GM21515 (cell line): ENCODE results near the gene UGT1A7.
"Not testable (repeated sequence)": the region's sequence is repeated elsewhere in the genome, so short reads cannot be mapped to it uniquely, and the experiment has no call there.

ENCODE experiments used
- ATAC-seq: cut with Tn5 transposase; IDR thresholded peaks from one replicate; pipeline ENCODE4 v1.9.1; 2021; ENCODE audit not compliant: unreplicated experiment

Gene UGT1A7

DNA sequence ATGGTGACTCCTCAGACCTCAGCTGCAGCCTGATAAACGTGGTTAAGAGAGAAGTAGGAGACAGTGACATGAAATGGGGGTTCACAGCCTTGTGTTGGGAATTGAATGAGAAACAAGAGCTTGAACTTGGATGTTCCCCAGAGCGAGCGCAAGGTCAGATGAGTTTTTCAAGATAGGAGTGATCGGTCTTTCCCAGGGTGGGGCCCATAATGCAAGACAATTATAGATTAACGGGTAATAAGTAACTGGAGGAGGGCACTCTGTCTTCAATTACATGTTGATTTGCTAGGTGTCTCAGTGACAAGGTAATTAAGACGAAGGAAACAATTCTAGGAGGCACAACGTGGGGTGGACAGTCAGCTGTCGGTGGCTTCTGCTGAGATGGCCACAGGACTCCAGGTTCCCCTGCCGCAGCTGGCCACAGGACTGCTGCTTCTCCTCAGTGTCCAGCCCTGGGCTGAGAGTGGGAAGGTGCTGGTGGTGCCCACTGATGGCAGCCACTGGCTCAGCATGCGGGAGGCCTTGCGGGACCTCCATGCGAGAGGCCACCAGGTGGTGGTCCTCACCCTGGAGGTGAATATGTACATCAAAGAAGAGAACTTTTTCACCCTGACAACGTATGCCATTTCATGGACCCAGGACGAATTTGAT is 31.0 kb downstream of the UGT1A7 start, which contains the start of gene UGT1A5:
UGT1A5 (plus strand) TSS at position 297 of the 651 bp plus-strand sequence; CDS start at position 382, 85 bp downstream.
- ATAC-seq: no peak

GRCh38 chr2:233713262-233713615 is 31.5 kb downstream of the UGT1A7 start:
- ATAC-seq: no peak

DNA sequence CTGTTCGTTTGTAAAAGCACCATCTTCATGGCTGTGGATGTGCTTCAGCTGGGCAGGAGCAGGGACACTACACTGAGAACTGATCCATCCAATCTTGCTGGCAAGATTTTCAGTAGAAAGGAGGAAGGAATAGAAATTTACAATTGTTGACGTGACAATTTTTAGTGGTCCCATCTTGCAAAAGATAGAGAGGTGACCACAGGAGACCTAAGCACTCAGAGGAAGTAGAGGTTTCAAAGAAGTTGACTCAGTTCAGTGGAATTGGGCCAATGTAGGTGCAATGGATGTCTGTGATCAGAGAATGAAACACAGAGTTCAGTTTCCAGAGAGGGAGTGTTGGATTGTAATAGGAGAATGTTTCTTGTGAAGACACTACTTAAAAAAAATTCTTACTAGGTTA is 32.4 kb downstream of the UGT1A7 start:
- no peak for ATAC-seq

- no peak for ATAC-seq
Observed at GRCh38 chr2:233718552-233718951, 36.9 kb downstream of the UGT1A7 start, which contains the start of gene UGT1A4. UGT1A4 (plus strand) TSS chr2:233718736; CDS start chr2:233718821, 85 bp downstream.

- ATAC-seq: no peak
Observed at GRCh38 chr2:233728723-233729301, 47.1 kb downstream of the UGT1A7 start, which contains the start of gene UGT1A3. UGT1A3 (plus strand) TSS chr2:233729042; CDS start chr2:233729127, 85 bp downstream.

GRCh38 chr2:233736868-233737653 is 55.4 kb downstream of the UGT1A7 start:
- ATAC-seq: not testable (repeated sequence)

DNA sequence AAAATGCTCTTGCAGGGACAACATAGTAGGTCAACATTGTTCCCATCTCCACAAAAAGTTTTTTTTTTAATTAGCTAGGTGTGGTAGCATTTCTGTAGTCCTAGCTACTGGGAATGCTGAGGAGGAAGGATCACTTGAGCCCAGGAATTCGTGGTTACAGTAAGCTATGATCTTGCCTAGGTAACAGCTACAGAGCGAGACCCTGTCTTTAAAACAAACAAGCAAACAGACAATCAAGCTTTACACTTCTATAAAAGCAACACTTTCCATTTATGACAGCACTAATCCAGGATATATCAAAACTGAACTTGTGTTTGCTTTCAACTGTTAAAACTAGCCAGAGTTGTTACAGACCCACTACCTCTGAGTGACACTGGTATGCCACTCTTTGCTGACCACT is 59.2 kb downstream of the UGT1A7 start:
- ATAC-seq: no peak

- no peak for ATAC-seq
Observed at GRCh38 chr2:233743464-233744259, 62.0 kb downstream of the UGT1A7 start.

- no peak for ATAC-seq
Observed at GRCh38 chr2:233745073-233745755, 63.5 kb downstream of the UGT1A7 start.

- ATAC-seq: not testable (repeated sequence)
Observed at GRCh38 chr2:233745838-233746237, 64.1 kb downstream of the UGT1A7 start.

GRCh38 chr2:233746475-233747282 is 65.0 kb downstream of the UGT1A7 start:
- ATAC-seq: no peak

- no peak for ATAC-seq
Observed at GRCh38 chr2:233747283-233747544, 65.5 kb downstream of the UGT1A7 start.

- ATAC-seq: not testable (repeated sequence)
Observed at GRCh38 chr2:233750689-233751088, 69.0 kb downstream of the UGT1A7 start.

- not testable (repeated sequence) for ATAC-seq
Observed at GRCh38 chr2:233751212-233752009, 69.7 kb downstream of the UGT1A7 start.

- no peak for ATAC-seq
Observed at GRCh38 chr2:233754872-233755611, 73.3 kb downstream of the UGT1A7 start.

DNA sequence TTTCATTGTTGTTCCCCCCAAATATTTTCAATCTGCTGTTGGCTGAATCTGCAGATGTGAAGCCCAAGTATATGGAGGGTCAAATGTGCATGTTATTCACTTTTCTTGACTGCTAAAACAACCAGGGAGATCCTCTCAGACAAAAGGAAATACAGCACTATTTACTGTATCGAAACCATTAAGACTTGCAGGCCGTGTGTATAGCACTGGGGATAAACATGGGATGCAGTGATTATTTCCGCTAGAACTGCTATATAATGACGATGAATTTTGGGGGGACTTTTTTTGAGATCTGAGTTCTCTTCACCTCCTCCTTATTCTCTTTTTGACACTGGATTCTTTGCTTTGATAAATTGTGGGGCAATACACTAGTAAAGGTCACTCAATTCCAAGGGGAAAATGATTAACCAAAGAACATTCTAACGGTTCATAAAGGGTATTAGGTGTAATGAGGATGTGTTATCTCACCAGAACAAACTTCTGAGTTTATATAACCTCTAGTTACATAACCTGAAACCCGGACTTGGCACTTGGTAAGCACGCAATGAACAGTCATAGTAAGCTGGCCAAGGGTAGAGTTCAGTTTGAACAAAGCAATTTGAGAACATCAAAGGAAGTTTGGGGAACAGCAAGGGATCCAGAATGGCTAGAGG is 74.9 kb downstream of the UGT1A7 start:
- ATAC-seq: no peak

GRCh38 chr2:233758141-233758540 is 76.4 kb downstream of the UGT1A7 start:
- no peak for ATAC-seq

DNA sequence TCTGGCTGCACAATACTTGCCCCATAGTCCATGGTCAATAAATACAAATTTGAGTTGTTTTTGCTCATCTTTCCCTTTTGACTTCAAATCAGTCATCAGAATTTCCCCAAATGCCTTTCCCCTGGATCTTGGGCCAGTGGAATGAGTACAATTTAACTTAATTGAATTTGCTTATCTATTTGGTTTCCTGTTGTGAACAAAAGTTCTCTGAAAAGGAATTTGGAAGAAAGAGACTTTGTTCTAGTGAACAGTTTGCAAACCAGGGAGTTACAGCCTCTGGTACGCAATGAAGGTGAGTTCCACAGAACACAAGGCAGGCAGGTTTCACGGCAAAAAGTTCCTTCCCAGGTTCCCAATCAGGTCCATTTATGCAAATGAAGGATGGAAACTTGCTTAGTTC is 77.1 kb downstream of the UGT1A7 start:
- no peak for ATAC-seq
